HepG2 (cell line): Measurements from ENCODE around the gene RGP1. TPM values are rescaled to one million over a fixed set of nuclear protein-coding genes. Genes with fewer than 3 reads are reported as not detected.
A peak's percentile ranks its signal among the peaks of the same experiment; 100 is the strongest.

Source experiments
- ARNT ChIP-seq: fragments of 450-650 bp; IDR thresholded peaks from 2 replicates; pipeline ENCODE4 v1.6.1; 2017
- EZH2 ChIP-seq: conservative IDR thresholded peaks from 2 replicates; pipeline ENCODE4 v1.6.1; 2012; ENCODE audit warnings: mild to moderate bottlenecking, low read depth, low read length, moderate library complexity
- FLYWCH1 ChIP-seq: sonication (generic); formaldehyde crosslinking; IDR thresholded peaks from 2 replicates; pipeline ENCODE4 v1.8.1; 2023; ENCODE audit warnings: mild to moderate bottlenecking, missing genetic modification reagents
- GPN1 ChIP-seq: sonication (generic); formaldehyde crosslinking; IDR thresholded peaks from 2 replicates; pipeline ENCODE4 v1.5.1; 2020; ENCODE audit warnings: missing genetic modification reagents, borderline replicate concordance
- HOXA3 ChIP-seq: sonication (generic); formaldehyde crosslinking; IDR thresholded peaks from 2 replicates; pipeline ENCODE4 v1.5.0; 2020; ENCODE audit warnings: missing genetic modification reagents
- KDM2A ChIP-seq: sonication (generic); formaldehyde crosslinking; IDR thresholded peaks from 2 replicates; pipeline ENCODE4 v1.4.0; 2020; ENCODE audit warnings: low read depth, missing genetic modification reagents, borderline replicate concordance
- LBX2 ChIP-seq: sonication (generic); formaldehyde crosslinking; IDR thresholded peaks from 2 replicates; pipeline ENCODE4 v1.5.0; 2020; ENCODE audit warnings: missing genetic modification reagents, mild to moderate bottlenecking, borderline replicate concordance
- MTF2 ChIP-seq: sonication (generic); formaldehyde crosslinking; IDR thresholded peaks from 2 replicates; pipeline ENCODE4 v1.5.0; 2020; ENCODE audit warnings: missing genetic modification reagents, borderline replicate concordance
- PAWR ChIP-seq: sonication (generic); formaldehyde crosslinking; IDR thresholded peaks from 2 replicates; pipeline ENCODE4 v1.4.0; 2020; ENCODE audit warnings: missing genetic modification reagents, mild to moderate bottlenecking, borderline replicate concordance
- STAT6 ChIP-seq: sonication (generic); formaldehyde crosslinking; IDR thresholded peaks from 2 replicates; pipeline ENCODE4 v1.4.0; 2020; ENCODE audit warnings: missing genetic modification reagents, mild to moderate bottlenecking, borderline replicate concordance
- TOPORS ChIP-seq: sonication (generic); formaldehyde crosslinking; IDR thresholded peaks from 2 replicates; pipeline ENCODE4 v1.8.0; 2023; ENCODE audit warnings: mild to moderate bottlenecking, missing genetic modification reagents
- ZBTB14 ChIP-seq: sonication (generic); formaldehyde crosslinking; IDR thresholded peaks from 2 replicates; pipeline ENCODE4 v1.4.0; 2020; ENCODE audit warnings: missing genetic modification reagents
- ZEB1 ChIP-seq: IDR thresholded peaks from 2 replicates; pipeline ENCODE4 v1.6.1; 2012; ENCODE audit warnings: mild to moderate bottlenecking, low read depth, inconsistent platforms; ENCODE audit not compliant: insufficient replicate concordance
- ZNF180 ChIP-seq: sonication (generic); formaldehyde crosslinking; IDR thresholded peaks from 2 replicates; pipeline ENCODE4 v1.4.0; 2020; ENCODE audit warnings: low read depth, missing genetic modification reagents, borderline replicate concordance
- ZNF205 ChIP-seq: IDR thresholded peaks from 2 replicates; pipeline ENCODE4 v1.6.1; 2018; ENCODE audit warnings: missing biosample characterization, missing genetic modification reagents
- ZNF354B ChIP-seq: sonication (generic); formaldehyde crosslinking; IDR thresholded peaks from 2 replicates; pipeline ENCODE4 v1.8.0; 2022; ENCODE audit warnings: mild to moderate bottlenecking, missing genetic modification reagents
- ZNF609 ChIP-seq: sonication (generic); formaldehyde crosslinking; IDR thresholded peaks from 2 replicates; pipeline ENCODE4 v1.4.0; 2020; ENCODE audit warnings: mild to moderate bottlenecking, missing genetic modification reagents, borderline replicate concordance
- ZNF703 ChIP-seq: sonication (generic); formaldehyde crosslinking; IDR thresholded peaks from 2 replicates; pipeline ENCODE4 v1.5.1; 2020; ENCODE audit warnings: missing genetic modification reagents, mild to moderate bottlenecking, moderate library complexity, borderline replicate concordance
- ZSCAN9 ChIP-seq: IDR thresholded peaks from 2 replicates; pipeline ENCODE4 v1.6.1; 2016; ENCODE audit warnings: borderline replicate concordance
- polyA plus RNA-seq, 8 experiments: library from polyadenylated mRNA; depleted of rRNA in 3 of 8; stranded (reverse) in 7 of 8; unstranded in 1 of 8; fragments of >200 nt; fragmentation: Illumina TruSeq in 4 of 8; extraction: Trizol in 4 of 8; gene quantifications; 2 replicates each; pipeline versions ENCODE4 v1.2.1 to v1.2.3, GENCODE V29; 2011 to 2016; ENCODE audit warnings: low read depth in 4 of 8, missing spikeins in 1 of 8, mixed read lengths in 1 of 8; ENCODE audit not compliant: insufficient read depth in 1 of 8
- total RNA-seq, 5 experiments: library from RNA; depleted of rRNA; stranded (reverse); fragments of >200 nt; fragmentation: Illumina TruSeq; extraction: Trizol; gene quantifications; 2 replicates each; pipeline ENCODE4 v1.2.3, GENCODE V29; 2016; ENCODE audit warnings: low read depth in 1 of 5

The RGP1 gene
- total and polyA plus RNA-seq, 2 of the 13 experiments (the other 11 are each of a cell fraction or from before 2014, with no cell fraction given) = 12.7 to 21.0 TPM

- TF ChIP-seq GPN1 = no peak
- TF ChIP-seq ZNF354B (CRISPR knock-in tag) = no peak
- no peak; the same call in 1 of the 2 replicates for TF ChIP-seq LBX2 (CRISPR knock-in tag)
- 0 out of 2 replicates have a peak, but pooled peaks have one; percentile 34 for TF ChIP-seq ZBTB14
- TF ChIP-seq ZNF609 (CRISPR knock-in tag) = 0 out of 2 replicates have a peak, but pooled peaks have one; percentile 20
- no peak for TF ChIP-seq ARNT
- no peak for TF ChIP-seq ZSCAN9 (CRISPR knock-in tag)
- no peak for TF ChIP-seq PAWR (CRISPR knock-in tag)
- peak; percentile 56 for TF ChIP-seq ZEB1
- no peak for TF ChIP-seq ZNF703 (CRISPR knock-in tag)
- no peak for TF ChIP-seq STAT6 (CRISPR knock-in tag)
- no peak for TF ChIP-seq ZNF180 (CRISPR knock-in tag)
- TF ChIP-seq ZNF205 (CRISPR knock-in tag) = peak; percentile 56; the same call in 1 of the 2 replicates
- TF ChIP-seq FLYWCH1 (CRISPR knock-in tag) = 0 out of 2 replicates have a peak, but pooled peaks have one; percentile 27
- TF ChIP-seq EZH2 = no peak
- TF ChIP-seq TOPORS (CRISPR knock-in tag) = no peak
- 0 out of 2 replicates have a peak, but pooled peaks have one; percentile 31 for TF ChIP-seq MTF2
- peak; percentile 98 for TF ChIP-seq KDM2A (CRISPR knock-in tag)
- no peak; the same call in 1 of the 2 replicates for TF ChIP-seq HOXA3 (CRISPR knock-in tag)
These were observed 7.5 kb downstream of the RGP1 start (continued) for GRCh38 chr9:35756275-35757225.
